HT1080 (cell line): ENCODE data around the gene ENTR1. TPM values are rescaled to one million over a fixed set of nuclear protein-coding genes. Genes with fewer than 3 reads are reported as not detected.

ENCODE experiments used
- total RNA-seq: library from RNA; depleted of rRNA; stranded (reverse); fragments of >200 nt; shearing (Covaris generic); gene quantifications from 2 replicates; pipeline ENCODE4 v1.2.3, GENCODE V29; 2014; rRNA removed

ENTR1 gene
- total RNA-seq, 1 experiment from 2014 or later, result 125 TPM

Other genes starting within 250 kb of the ENTR1 start
- not detected in 2 replicates for gene LHX3, start 205.5 kb downstream of the ENTR1 start, total RNA-seq
- 20.1 and 21.7 TPM in 2 replicates for gene QSOX2, start 164.8 kb downstream of the ENTR1 start, total RNA-seq
- gene CCDC187, start 106.5 kb downstream of the ENTR1 start, total RNA-seq, result under 0.01 and 0.02 TPM in 2 replicates
- 19.0 and 23.1 TPM in 2 replicates for gene GPSM1, start 83.1 kb downstream of the ENTR1 start, total RNA-seq
- 36.6 and 44.0 TPM in 2 replicates for gene DNLZ, start 46.9 kb downstream of the ENTR1 start, total RNA-seq
- 0.43 and 0.66 TPM in 2 replicates for gene CARD9, start 36.9 kb downstream of the ENTR1 start, total RNA-seq
- gene SNAPC4, start 10.4 kb downstream of the ENTR1 start, total RNA-seq, result 13.5 and 15.3 TPM in 2 replicates
- gene PMPCA, start within 50 bp of the ENTR1 start, total RNA-seq, result 88.6 and 104 TPM in 2 replicates
- 12.1 and 16.6 TPM in 2 replicates for gene INPP5E, start 29.2 kb upstream of the ENTR1 start, total RNA-seq
- gene SEC16A, start 72.4 kb upstream of the ENTR1 start, total RNA-seq, result 18.1 and 22.7 TPM in 2 replicates
- gene NOTCH1, start 135.4 kb upstream of the ENTR1 start, total RNA-seq, result 11.4 and 13.7 TPM in 2 replicates